DND-41 (cell line): ENCODE data around the gene NAV3.
"Not testable (repeated sequence)": the region's sequence is repeated elsewhere in the genome, so short reads cannot be mapped to it uniquely, and the experiment has no call there.

Source experiments
- ATAC-seq: fragments of 200-7000 bp; cut with Tn5 transposase; 3 replicates; pipeline ENCODE4 v1.9.1; 2021; ENCODE audit warnings: low read depth; ENCODE audit not compliant: insufficient read depth
- DNase-seq: peaks from one replicate; pipeline ENCODE4 v3.0.0-alpha.2; 2020
- H2AFZ ChIP-seq: 2 replicates; pipeline ENCODE4 v1.6.0; 2012; ENCODE audit warnings: low read depth, low read length
- H3K27ac ChIP-seq: 2 replicates; pipeline ENCODE4 v1.5.1; 2012; ENCODE audit warnings: low read length, inconsistent platforms
- H3K27me3 ChIP-seq: fragments of 200-600 bp; sonication (generic); 2 replicates; pipeline ENCODE4 v1.6.0; 2012; ENCODE audit warnings: low read length, mild to moderate bottlenecking, inconsistent platforms; ENCODE audit not compliant: insufficient read depth, poor library complexity
- H3K36me3 ChIP-seq: 2 replicates; pipeline ENCODE4 v1.5.1; 2012; ENCODE audit warnings: low read length, inconsistent platforms; ENCODE audit not compliant: insufficient read depth
- H3K4me1 ChIP-seq: 2 replicates; pipeline ENCODE4 v1.5.1; 2012; ENCODE audit warnings: mild to moderate bottlenecking, low read length; ENCODE audit not compliant: insufficient read depth
- H3K4me2 ChIP-seq: 2 replicates; pipeline ENCODE4 v1.6.0; 2012; ENCODE audit warnings: mild to moderate bottlenecking, moderate library complexity, low read length, inconsistent platforms; ENCODE audit not compliant: insufficient read depth
- H3K4me3 ChIP-seq, 2 experiments: fragments of 200-600 bp in 1 of 2; shearing (Covaris generic) in 1 of 2; 2 replicates each; pipeline ENCODE4 v1.5.1; 2012 to 2016; ENCODE audit warnings: inconsistent platforms in 2 of 2, low read length in 2 of 2, mild to moderate bottlenecking in 2 of 2, low read depth in 1 of 2, moderate library complexity in 1 of 2
- H3K79me2 ChIP-seq: 2 replicates; pipeline ENCODE4 v1.6.0; 2012; ENCODE audit warnings: low read length, inconsistent platforms; ENCODE audit not compliant: insufficient read depth
- H3K9ac ChIP-seq: 2 replicates; pipeline ENCODE4 v1.6.0; 2012; ENCODE audit warnings: low read depth, mild to moderate bottlenecking, inconsistent platforms, low read length, moderate library complexity
- H3K9me3 ChIP-seq: 2 replicates; pipeline ENCODE4 v1.5.1; 2012; ENCODE audit warnings: low read length, moderate library complexity, mild to moderate bottlenecking, inconsistent platforms; ENCODE audit not compliant: insufficient read depth, severe bottlenecking
- H4K20me1 ChIP-seq: 2 replicates; pipeline ENCODE4 v1.6.0; 2012; ENCODE audit warnings: low read length; ENCODE audit not compliant: insufficient read depth
- CTCF ChIP-seq: IDR thresholded peaks from 2 replicates; pipeline ENCODE4 v1.5.1; 2012; ENCODE audit warnings: borderline replicate concordance, low read length, moderate library complexity, mild to moderate bottlenecking; ENCODE audit not compliant: poor library complexity, severe bottlenecking; ENCODE audit errors: extremely low read depth
- EZH2 ChIP-seq: IDR thresholded peaks from 3 replicates; pipeline ENCODE4 v1.6.1; 2012; ENCODE audit warnings: borderline replicate concordance, low read depth, mild to moderate bottlenecking, moderate library complexity, low read length, inconsistent platforms; ENCODE audit not compliant: severe bottlenecking

The NAV3 gene

GRCh38 chr12:78099806-78100205, 269.1 kb downstream of the NAV3 start:
- TF ChIP-seq EZH2 = no peak
- TF ChIP-seq CTCF = no peak
- no peak overlapping the region for H3K4me3 ChIP-seq
- H2AFZ ChIP-seq = no peak overlapping the region
- H3K79me2 ChIP-seq = no peaks in the 10 kb centered on the region
- H3K36me3 ChIP-seq = no peaks in the 10 kb centered on the region
- H3K27me3 ChIP-seq = no peaks in the 10 kb centered on the region
- H3K9me3 ChIP-seq = no peaks in the 10 kb centered on the region
- no peak for DNase-seq
- H4K20me1 ChIP-seq = no peaks in the 10 kb centered on the region
- no peak for ATAC-seq
- no peak overlapping the region for H3K27ac ChIP-seq
- H3K4me2 ChIP-seq = no peak overlapping the region
- H3K9ac ChIP-seq = no peak overlapping the region
- no peaks in the 10 kb centered on the region for H3K4me1 ChIP-seq

- Histone ChIP-seq H3K27ac (no peak overlapping the region), H3K79me2 (no peaks in the 10 kb centered on the region)
- ATAC-seq = no peak
These were observed 270.6 kb downstream of the NAV3 start for GRCh38 chr12:78101113-78101876.

GRCh38 chr12:78101946-78102635, 271.4 kb downstream of the NAV3 start:
- ATAC-seq = no peak
- H2AFZ ChIP-seq = no peak overlapping the region
- H4K20me1 ChIP-seq = no peaks in the 10 kb centered on the region
- no peak overlapping the region for H3K9ac ChIP-seq
- no peaks in the 10 kb centered on the region for H3K27me3 ChIP-seq
- no peak overlapping the region for H3K4me3 ChIP-seq
- no peaks in the 10 kb centered on the region for H3K4me1 ChIP-seq
- no peaks in the 10 kb centered on the region for H3K79me2 ChIP-seq
- H3K27ac ChIP-seq = no peak overlapping the region
- no peak overlapping the region for H3K4me2 ChIP-seq
- TF ChIP-seq EZH2 = no peak
- no peak for TF ChIP-seq CTCF
- H3K9me3 ChIP-seq = no peaks in the 10 kb centered on the region
- no peak for DNase-seq
- no peaks in the 10 kb centered on the region for H3K36me3 ChIP-seq

More at GRCh38 chr12:78101113-78101876, 270.6 kb downstream of the NAV3 start:
- DNase-seq = no peak
- H3K4me1 ChIP-seq = no peaks in the 10 kb centered on the region
- H3K4me3 ChIP-seq = no peak overlapping the region
- no peaks in the 10 kb centered on the region for H3K27me3 ChIP-seq
- H3K36me3 ChIP-seq = no peaks in the 10 kb centered on the region
- no peaks in the 10 kb centered on the region for H4K20me1 ChIP-seq
- TF ChIP-seq CTCF (no peak), EZH2 (no peak)
- H3K9ac ChIP-seq = no peak overlapping the region
- no peak overlapping the region for H3K4me2 ChIP-seq
- H2AFZ ChIP-seq = no peak overlapping the region
- no peaks in the 10 kb centered on the region for H3K9me3 ChIP-seq

GRCh38 chr12:78102801-78103200, 272.1 kb downstream of the NAV3 start:
- not testable (repeated sequence) for H3K9ac ChIP-seq, DNase-seq, H3K4me2 ChIP-seq, H4K20me1 ChIP-seq, H3K27me3 ChIP-seq, H3K4me1 ChIP-seq, H3K4me3 ChIP-seq, H3K79me2 ChIP-seq, H3K9me3 ChIP-seq, ATAC-seq, H2AFZ ChIP-seq, H3K36me3 ChIP-seq, H3K27ac ChIP-seq
